ENCODE data around the gene CEP135. TPM values are rescaled to one million over a fixed set of nuclear protein-coding genes. Genes with fewer than 3 reads are reported as not detected.
"Not testable (repeated sequence)": the region's sequence is repeated elsewhere in the genome, so short reads cannot be mapped to it uniquely, and the experiment has no call there.

Gene CEP135
- total RNA-seq, 2 experiments from 2014 or later: 18.0 to 18.8 TPM

- Mint-ChIP-seq H3K36me3 (ENCODE audit: low read depth) (no peaks in the 10 kb centered on the region), H3K4me1 (no peaks in the 10 kb centered on the region)
Observed at GRCh38 chr4:55927803-55928437, 20.8 kb upstream of the CEP135 start.

DNA sequence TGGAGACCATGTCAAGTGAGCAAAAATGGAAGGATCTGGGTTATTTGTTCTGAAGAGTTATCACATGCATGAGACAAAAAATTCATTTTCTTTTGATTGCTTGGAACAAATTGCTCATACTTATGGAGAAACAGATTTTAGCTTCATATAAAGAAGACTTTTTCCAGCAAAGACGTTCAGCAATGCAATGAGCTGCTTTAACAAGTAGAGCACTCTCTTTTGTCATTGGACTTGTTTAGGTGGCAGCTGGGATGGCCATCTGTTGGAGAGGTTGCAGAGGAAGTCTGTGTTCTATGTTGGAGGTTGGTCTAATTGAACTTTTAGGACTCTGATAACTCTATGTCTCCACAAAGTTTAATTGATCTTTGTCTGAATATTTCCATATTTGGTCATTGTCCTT, 19.9 kb upstream of the CEP135 start:
- Mint-ChIP-seq H3K4me3 (no peak overlapping the region), H3K9me3 (no peaks in the 10 kb centered on the region), H3K36me3 (ENCODE audit: low read depth) (no peaks in the 10 kb centered on the region), H3K27ac (no peak overlapping the region), H3K27me3 (no peaks in the 10 kb centered on the region), H3K4me1 (no peaks in the 10 kb centered on the region)
- ChIA-PET POLR2A (no interaction called here), CTCF (no interaction called here)
- DNase-seq: no peak

More at GRCh38 chr4:55927803-55928437, 20.8 kb upstream of the CEP135 start:
- no peaks in the 10 kb centered on the region for H3K27me3 Mint-ChIP-seq
- ChIA-PET POLR2A (no interaction called here), CTCF (no interaction called here)
- H3K4me3 Mint-ChIP-seq: no peak overlapping the region
- no peak for DNase-seq
- no peak overlapping the region for H3K27ac Mint-ChIP-seq
- H3K9me3 Mint-ChIP-seq: no peaks in the 10 kb centered on the region

DNA sequence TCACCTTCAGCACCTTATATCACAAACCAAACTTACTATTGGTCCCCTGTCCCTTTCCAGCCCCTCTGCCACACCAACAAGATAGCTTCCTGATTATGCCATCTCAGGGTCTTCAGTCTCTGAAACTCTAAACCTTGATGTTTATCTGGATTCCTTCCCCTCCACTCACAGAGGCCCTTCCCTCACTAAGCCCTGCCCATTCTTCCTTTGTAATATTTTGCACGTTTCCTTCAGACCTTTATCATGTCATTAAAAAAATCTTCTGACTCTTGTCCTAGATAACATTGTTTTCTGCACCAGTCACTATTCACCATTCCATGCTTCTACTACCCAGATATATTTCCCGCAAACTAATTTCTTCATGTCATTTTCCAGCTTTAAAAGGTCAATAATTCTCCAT, 17.7 kb upstream of the CEP135 start:
- CTCF ChIA-PET: no interaction called here
- no peaks in the 10 kb centered on the region for H3K9me3 Mint-ChIP-seq
- DNase-seq: no peak

GRCh38 chr4:55931833-55932232, 16.9 kb upstream of the CEP135 start:
- Mint-ChIP-seq H3K36me3 (ENCODE audit: low read depth) (no peaks in the 10 kb centered on the region), H3K4me3 (no peak overlapping the region), H3K27me3 (peaks cover 2% of the 10 kb centered on the region), H3K27ac (no peak overlapping the region), H3K9me3 (peaks cover under 1% of the 10 kb centered on the region), H3K4me1 (no peaks in the 10 kb centered on the region)
- ChIA-PET POLR2A (no interaction called here), CTCF (no interaction called here)
- no peak for DNase-seq

More for the DNA sequence above, 17.7 kb upstream of the CEP135 start:
- Mint-ChIP-seq H3K36me3 (ENCODE audit: low read depth) (no peaks in the 10 kb centered on the region), H3K27me3 (peaks cover 2% of the 10 kb centered on the region), H3K4me1 (no peaks in the 10 kb centered on the region), H3K4me3 (no peak overlapping the region), H3K27ac (no peak overlapping the region)
- POLR2A ChIA-PET: no interaction called here

- no peaks in the 10 kb centered on the region for H3K4me1 Mint-ChIP-seq
- H3K27me3 Mint-ChIP-seq: peaks cover 2% of the 10 kb centered on the region
- no peak overlapping the region for H3K4me3 Mint-ChIP-seq
- DNase-seq: no peak
- H3K27ac Mint-ChIP-seq: no peak overlapping the region
- H3K36me3 Mint-ChIP-seq (ENCODE audit: low read depth): no peaks in the 10 kb centered on the region
- ChIA-PET POLR2A (no interaction called here), CTCF (no interaction called here)
- peaks cover 2% of the 10 kb centered on the region for H3K9me3 Mint-ChIP-seq
Observed at GRCh38 chr4:55932511-55932910, 16.2 kb upstream of the CEP135 start.

DNA sequence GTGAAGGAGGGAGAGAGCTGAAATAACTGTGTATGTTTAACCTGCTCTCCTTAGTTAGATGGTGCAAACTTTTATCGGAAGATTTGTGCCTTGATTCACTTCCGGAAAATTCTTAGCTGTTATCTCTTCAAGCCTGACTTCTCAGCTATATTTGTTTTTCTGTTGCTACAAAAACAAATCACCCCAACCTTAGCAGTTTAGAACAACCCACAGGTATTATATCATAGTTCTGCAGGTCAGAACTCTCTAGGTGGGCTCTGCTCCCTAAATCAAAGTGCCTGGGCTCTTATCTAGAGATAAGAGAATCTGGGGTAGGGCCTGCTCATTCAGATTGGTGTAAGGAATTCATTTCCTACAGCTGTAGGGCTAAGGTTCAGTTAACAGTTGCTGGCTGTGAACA, 15.1 kb upstream of the CEP135 start:
- ChIA-PET CTCF (interaction anchor here (0.7 kb wide), 1 partner anchor 15 kb away, joined by 3 read pairs; the partner anchor contains the start of gene CEP135), POLR2A (interaction anchor here (0.9 kb wide), 1 partner anchor 15 kb away, joined by 3 read pairs; the partner anchor contains the start of gene CEP135)
- Mint-ChIP-seq H3K27me3 (peaks cover 2% of the 10 kb centered on the region), H3K36me3 (ENCODE audit: low read depth) (peaks cover 7% of the 10 kb centered on the region), H3K27ac (no peak overlapping the region), H3K4me1 (no peaks in the 10 kb centered on the region), H3K4me3 (no peak overlapping the region), H3K9me3 (peaks cover 11% of the 10 kb centered on the region)
- DNase-seq: no peak

- H3K4me1 Mint-ChIP-seq; H3K36me3 Mint-ChIP-seq (ENCODE audit: low read depth); H3K27me3 Mint-ChIP-seq; POLR2A ChIA-PET; DNase-seq; H3K27ac Mint-ChIP-seq; H3K4me3 Mint-ChIP-seq: not testable (repeated sequence)
- CTCF ChIA-PET: interaction anchor here (0.6 kb wide), 1 partner anchor 469 kb away, joined by 4 read pairs; no protein-coding TSS in a partner anchor
- H3K9me3 Mint-ChIP-seq: peaks cover 11% of the 10 kb centered on the region
Observed at GRCh38 chr4:55935907-55936306, 12.8 kb upstream of the CEP135 start.

DNA sequence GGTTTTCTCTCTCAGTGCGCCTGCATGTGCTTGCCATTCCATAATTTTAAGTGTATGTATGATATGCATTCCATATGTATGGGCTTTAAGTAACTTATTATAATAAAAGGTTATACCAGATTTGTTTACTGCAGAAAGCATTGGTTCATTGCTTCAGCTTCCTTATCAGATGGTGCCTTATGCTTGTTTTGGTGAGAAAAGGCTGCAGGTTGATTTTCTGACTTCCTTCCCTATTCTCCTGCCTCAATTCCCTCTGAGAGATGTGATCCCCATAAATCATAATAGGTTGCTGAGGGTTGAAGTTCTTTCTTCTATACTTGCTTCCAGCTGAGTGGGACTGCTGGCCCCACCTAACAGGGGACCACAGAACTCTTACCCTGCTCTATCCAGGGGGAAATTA, 10.3 kb upstream of the CEP135 start:
- Mint-ChIP-seq H3K27me3 (peaks cover 2% of the 10 kb centered on the region), H3K4me3 (no peak overlapping the region), H3K4me1 (no peaks in the 10 kb centered on the region), H3K9me3 (peaks cover 13% of the 10 kb centered on the region), H3K27ac (no peak overlapping the region), H3K36me3 (ENCODE audit: low read depth) (peaks cover 7% of the 10 kb centered on the region)
- no peak for DNase-seq
- CTCF ChIA-PET: interaction anchor here (1.0 kb wide), 1 partner anchor 593 kb away, joined by 3 read pairs; the partner anchor contains the start of gene SRD5A3
- POLR2A ChIA-PET: no interaction called here

- DNase-seq: no peak
- Mint-ChIP-seq H3K9me3 (peaks cover 13% of the 10 kb centered on the region), H3K27me3 (peaks cover 2% of the 10 kb centered on the region), H3K27ac (no peak overlapping the region), H3K4me3 (no peak overlapping the region), H3K4me1 (no peaks in the 10 kb centered on the region), H3K36me3 (ENCODE audit: low read depth) (peaks cover 7% of the 10 kb centered on the region)
- ChIA-PET CTCF (interaction anchor here (1.1 kb wide), 1 partner anchor 9 kb away, joined by 4 read pairs; the partner anchor contains the start of gene CEP135), POLR2A (no interaction called here)
Observed at GRCh38 chr4:55939421-55939820, 9.3 kb upstream of the CEP135 start.

DNA sequence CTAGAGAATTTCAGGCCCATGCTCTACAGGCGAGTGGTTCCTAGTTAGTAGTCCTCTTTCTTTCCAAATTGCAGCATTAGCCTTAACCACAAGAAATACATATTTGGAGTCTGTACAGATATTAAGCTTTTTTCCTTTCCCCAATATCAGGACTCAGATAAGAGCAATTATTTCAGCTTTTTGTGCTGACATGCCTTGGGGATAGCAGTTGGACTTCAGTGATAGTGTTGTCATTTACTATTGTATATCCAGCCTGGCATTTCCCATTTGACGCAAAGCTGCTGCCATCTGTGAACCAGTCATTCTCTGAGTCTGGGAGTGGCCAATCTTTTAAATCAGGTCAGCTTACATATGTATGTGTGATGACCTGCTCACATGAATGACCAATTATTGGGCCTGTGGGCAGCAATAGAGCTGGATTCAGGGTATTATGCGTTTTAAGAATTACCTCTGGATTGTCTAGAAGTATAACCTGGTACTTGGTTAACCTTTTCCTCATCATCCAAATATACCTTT, 6.8 kb upstream of the CEP135 start:
- Mint-ChIP-seq H3K4me3 (no peak overlapping the region), H3K9me3 (peaks cover 18% of the 10 kb centered on the region), H3K4me1 (peaks cover 8% of the 10 kb centered on the region), H3K36me3 (ENCODE audit: low read depth) (peaks cover 7% of the 10 kb centered on the region), H3K27me3 (no peaks in the 10 kb centered on the region), H3K27ac (no peak overlapping the region)
- ChIA-PET POLR2A (no interaction called here), CTCF (no interaction called here)
- no peak for DNase-seq

- Mint-ChIP-seq H3K9me3 (peaks cover 7% of the 10 kb centered on the region), H3K4me3 (peak overlapping the region; percentile 78), H3K36me3 (ENCODE audit: low read depth) (peaks cover 9% of the 10 kb centered on the region), H3K27ac (peak overlapping the region; percentile 94), H3K27me3 (no peaks in the 10 kb centered on the region), H3K4me1 (peaks cover 43% of the 10 kb centered on the region)
- DNase-seq: no peak
- POLR2A ChIA-PET: interaction anchor here (0.7 to 3.4 kb wide), 10 partner anchors 47 to 1031 kb away, joined by 3 to 27 read pairs (median 8); partner anchors contain the start of genes AASDH, EXOC1, NOA1 and PAICS
- CTCF ChIA-PET: interaction anchor here (0.7 to 2.8 kb wide), 17 partner anchors 7 to 1031 kb away, joined by 3 to 24 read pairs (median 8); partner anchors contain the start of genes AASDH, EXOC1, NOA1 and PAICS
Observed at GRCh38 chr4:55947254-55947882, 1.4 kb upstream of the CEP135 start.

- Mint-ChIP-seq H3K4me3 (peak overlapping the region; percentile 78), H3K4me1 (peaks cover 46% of the 10 kb centered on the region), H3K27ac (peak overlapping the region; percentile 94), H3K9me3 (peaks cover 7% of the 10 kb centered on the region), H3K27me3 (no peaks in the 10 kb centered on the region), H3K36me3 (ENCODE audit: low read depth) (peaks cover 15% of the 10 kb centered on the region)
- ChIA-PET CTCF (interaction anchor here (0.6 to 2.8 kb wide), 43 partner anchors 8 to 1030 kb away, joined by 3 to 24 read pairs (median 4); partner anchors contain the start of genes AASDH, EXOC1, NOA1 and PAICS), POLR2A (interaction anchor here (0.6 to 3.4 kb wide), 18 partner anchors 10 to 1030 kb away, joined by 3 to 27 read pairs (median 6); partner anchors contain the start of genes AASDH, EXOC1, NOA1 and PAICS)
- DNase-seq: peak; percentile 30
Observed at GRCh38 chr4:55947912-55948725, 626 bp upstream of the CEP135 start.

Data from activated CD4-positive, alpha-beta memory T cell treated with anti-CD3 and anti-CD28 coated beads, Interleukin-2, amount 10 ng/mL, durations not matched to agents 7 days and 5 days (primary cell).